ENCODE results near the gene ABCC2.

DNA sequence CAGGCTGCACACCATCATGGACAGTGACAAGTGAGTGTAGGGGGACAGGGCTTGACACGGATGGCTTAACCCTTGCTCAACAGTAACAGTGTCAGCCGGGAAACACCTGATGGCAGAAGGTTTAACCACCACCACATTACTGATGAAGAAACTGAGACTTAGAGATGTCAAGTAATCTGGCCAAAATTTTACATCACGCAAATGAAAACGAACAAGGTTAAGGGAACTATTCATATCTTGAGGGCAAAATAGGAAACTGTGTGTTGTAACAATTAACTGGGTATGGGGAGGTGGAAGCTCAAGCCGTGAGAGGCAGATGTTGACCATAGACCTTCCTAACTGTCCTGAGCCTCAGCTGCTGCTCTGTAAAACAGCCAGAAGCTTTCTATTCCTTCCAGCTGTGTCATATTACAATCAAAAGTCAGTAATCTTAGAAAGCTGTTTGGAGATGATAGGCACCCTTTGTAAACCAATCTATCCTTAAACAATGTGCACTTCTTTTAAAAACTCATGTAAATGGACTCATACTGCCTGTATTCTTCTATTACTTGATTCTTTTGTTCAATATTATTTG lies 68.4 kb downstream of the ABCC2 start:
- TF ChIP-seq, protein P1, sequence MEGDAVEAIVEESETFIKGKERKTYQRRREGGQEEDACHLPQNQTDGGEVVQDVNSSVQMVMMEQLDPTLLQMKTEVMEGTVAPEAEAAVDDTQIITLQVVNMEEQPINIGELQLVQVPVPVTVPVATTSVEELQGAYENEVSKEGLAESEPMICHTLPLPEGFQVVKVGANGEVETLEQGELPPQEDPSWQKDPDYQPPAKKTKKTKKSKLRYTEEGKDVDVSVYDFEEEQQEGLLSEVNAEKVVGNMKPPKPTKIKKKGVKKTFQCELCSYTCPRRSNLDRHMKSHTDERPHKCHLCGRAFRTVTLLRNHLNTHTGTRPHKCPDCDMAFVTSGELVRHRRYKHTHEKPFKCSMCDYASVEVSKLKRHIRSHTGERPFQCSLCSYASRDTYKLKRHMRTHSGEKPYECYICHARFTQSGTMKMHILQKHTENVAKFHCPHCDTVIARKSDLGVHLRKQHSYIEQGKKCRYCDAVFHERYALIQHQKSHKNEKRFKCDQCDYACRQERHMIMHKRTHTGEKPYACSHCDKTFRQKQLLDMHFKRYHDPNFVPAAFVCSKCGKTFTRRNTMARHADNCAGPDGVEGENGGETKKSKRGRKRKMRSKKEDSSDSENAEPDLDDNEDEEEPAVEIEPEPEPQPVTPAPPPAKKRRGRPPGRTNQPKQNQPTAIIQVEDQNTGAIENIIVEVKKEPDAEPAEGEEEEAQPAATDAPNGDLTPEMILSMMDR (IDR thresholded peaks at IDR 0.05), result no peak
- no peak for TF ChIP-seq ZFX (IDR thresholded peaks at IDR 0.05; ENCODE audit: borderline replicate concordance)

All from 22Rv1 (cell line).